Measurements from ENCODE around the gene HSH2D. TPM values are rescaled to one million over a fixed set of nuclear protein-coding genes. Genes with fewer than 3 reads are reported as not detected.

HSH2D gene
- total and polyA plus RNA-seq, 2 of the 13 experiments (the other 11 are each of a cell fraction or from before 2014, with no cell fraction given), result 0.69 to 3.2 TPM

- TF ChIP-seq PITX1 (CRISPR knock-in tag; IDR thresholded peaks at IDR 0.05), result peak; percentile 44; the same call in 1 of the 2 replicates
- TF ChIP-seq SNAPC5 (CRISPR knock-in tag; IDR thresholded peaks at IDR 0.05; ENCODE audit: borderline replicate concordance), result no peak
- TF ChIP-seq THRA (CRISPR knock-in tag; IDR thresholded peaks at IDR 0.05; ENCODE audit: borderline replicate concordance), result no peak
- TF ChIP-seq ZNF264 (CRISPR knock-in tag; IDR thresholded peaks at IDR 0.05), result peak; percentile 22; the same call in 1 of the 2 replicates
- no peak for TF ChIP-seq REL (CRISPR knock-in tag; conservative IDR thresholded peaks at IDR 0.05)
- TF ChIP-seq CEBPB (IDR thresholded peaks at IDR 0.05; ENCODE audit: borderline replicate concordance, low read depth, low read length), result peak; percentile 77; the same call in 1 of the 2 replicates
- no peak for TF ChIP-seq HOMEZ (CRISPR knock-in tag; IDR thresholded peaks at IDR 0.05; ENCODE audit: low read depth)
- peak; percentile 21; the same call in 1 of the 2 replicates for TF ChIP-seq PRDM10 (CRISPR knock-in tag; IDR thresholded peaks at IDR 0.05; ENCODE audit: low read depth)
- TF ChIP-seq HDAC2 (CRISPR knock-in tag; IDR thresholded peaks at IDR 0.05), result peak; percentile 75
- TF ChIP-seq SYNCRIP (IDR thresholded peaks at IDR 0.05; ENCODE audit: insufficient read depth, low read depth, low read length), result no peak
- TF ChIP-seq ZNF451 (CRISPR knock-in tag; IDR thresholded peaks at IDR 0.05), result no peak; the same call in 1 of the 2 replicates
- TF ChIP-seq ZNF576 (CRISPR knock-in tag; IDR thresholded peaks at IDR 0.05), result no peak
- peak; percentile 71; the same call in 1 of the 2 replicates for TF ChIP-seq RFXAP (CRISPR knock-in tag; IDR thresholded peaks at IDR 0.05; ENCODE audit: borderline replicate concordance)
- TF ChIP-seq KMT2B (CRISPR knock-in tag; IDR thresholded peaks at IDR 0.05), result peak; percentile 73; the same call in 1 of the 2 replicates
- TF ChIP-seq ELF4 (CRISPR knock-in tag; IDR thresholded peaks at IDR 0.05; ENCODE audit: borderline replicate concordance), result peak; percentile 86; the same call in 1 of the 2 replicates
- TF ChIP-seq ZNF704 (CRISPR knock-in tag; IDR thresholded peaks at IDR 0.05; ENCODE audit: borderline replicate concordance), result peak; percentile 63; the same call in 1 of the 2 replicates
- peak; percentile 64; the same call in 1 of the 2 replicates for TF ChIP-seq TARDBP (CRISPR knock-in tag; IDR thresholded peaks at IDR 0.05)
- 0 out of 2 replicates have a peak, but pooled peaks have one; percentile 46 for TF ChIP-seq ZNF776 (CRISPR knock-in tag; IDR thresholded peaks at IDR 0.05)
- TF ChIP-seq ZBTB7A (CRISPR knock-in tag; IDR thresholded peaks at IDR 0.05), result no peak
- TF ChIP-seq ZSCAN20 (CRISPR knock-in tag; IDR thresholded peaks at IDR 0.05; ENCODE audit: borderline replicate concordance), result 0 out of 2 replicates have a peak, but pooled peaks have one; percentile 79
Observed at GRCh38 chr19:16197622-16198369, 54.3 kb downstream of the HSH2D start, which contains the start of gene AP1M1 (continued).
